HepG2 (cell line): ENCODE results near the gene TTC23L.

Experiments used
- CREM ChIP-seq, 2 experiments: sonication (generic) in 1 of 2; formaldehyde crosslinking in 1 of 2; IDR thresholded peaks; 2 replicates each; pipeline versions ENCODE4 v1.4.0 to v1.6.1; 2016 to 2020; ENCODE audit warnings: antibody characterized with exemption in 1 of 2, mild to moderate bottlenecking in 1 of 2, missing genetic modification reagents in 1 of 2
- ISX ChIP-seq: sonication (generic); formaldehyde crosslinking; conservative IDR thresholded peaks from 2 replicates; pipeline ENCODE4 v1.5.0; 2020; ENCODE audit warnings: missing genetic modification reagents
- JUND ChIP-seq: sonication (generic); formaldehyde crosslinking; IDR thresholded peaks from 2 replicates; pipeline ENCODE4 v1.8.0; 2022; ENCODE audit warnings: mild to moderate bottlenecking, missing genetic modification reagents
- MXI1 ChIP-seq: IDR thresholded peaks from 3 replicates; pipeline ENCODE4 v1.6.1; 2012; ENCODE audit warnings: low read depth, low read length, inconsistent platforms, borderline replicate concordance
- NR2F1 ChIP-seq, 2 experiments: fragments of 450-650 bp in 1 of 2; formaldehyde crosslinking in 1 of 2; IDR thresholded peaks; 2 replicates each; pipeline versions ENCODE4 v1.5.0 to v1.6.1; 2016 to 2020; ENCODE audit warnings: mild to moderate bottlenecking in 1 of 2, missing compliant biosample characterization in 1 of 2, missing genetic modification reagents in 1 of 2, moderate library complexity in 1 of 2
- RBM39 ChIP-seq: fragments of 200-400 bp; formaldehyde crosslinking; IDR thresholded peaks from one replicate; pipeline ENCODE4 v1.6.1; 2018; ENCODE audit warnings: antibody characterized with exemption, mild to moderate bottlenecking, low read depth, low read length; ENCODE audit not compliant: poor library complexity, severe bottlenecking
- STAG1 ChIP-seq: sonication (generic); formaldehyde crosslinking; IDR thresholded peaks from 2 replicates; pipeline ENCODE4 v1.4.0; 2020; ENCODE audit warnings: missing genetic modification reagents
- TAF1 ChIP-seq: sonication (generic); formaldehyde crosslinking; IDR thresholded peaks from 2 replicates; pipeline ENCODE4 v1.4.0; 2020; ENCODE audit warnings: missing genetic modification reagents
- TMF1 ChIP-seq: sonication (generic); formaldehyde crosslinking; IDR thresholded peaks from 2 replicates; pipeline ENCODE4 v1.8.1; 2022; ENCODE audit warnings: low read depth, missing genetic modification reagents
- ZBTB25 ChIP-seq: IDR thresholded peaks from 2 replicates; pipeline ENCODE4 v1.6.1; 2018; ENCODE audit warnings: missing genetic modification reagents

- TF ChIP-seq TAF1 (CRISPR knock-in tag) = no peak
- TF ChIP-seq RBM39 = no peak
- no peak for TF ChIP-seq NR2F1 (CRISPR knock-in tag; IDR thresholded peaks at IDR 0.05)
- no peak for TF ChIP-seq CREM (IDR thresholded peaks at IDR 0.05)
- no peak for TF ChIP-seq CREM (CRISPR knock-in tag; IDR thresholded peaks at IDR 0.05)
- TF ChIP-seq TMF1 (CRISPR knock-in tag) = no peak
- no peak for TF ChIP-seq ISX (CRISPR knock-in tag)
- no peak for TF ChIP-seq JUND (CRISPR knock-in tag)
- no peak for TF ChIP-seq MXI1
- TF ChIP-seq ZBTB25 (CRISPR knock-in tag) = no peak
- TF ChIP-seq STAG1 (CRISPR knock-in tag) = no peak
Measured at GRCh38 chr5:34813509-34813908, 25.5 kb upstream of the TTC23L start.
